ENCODE measurements around the gene KRT75.

DNA sequence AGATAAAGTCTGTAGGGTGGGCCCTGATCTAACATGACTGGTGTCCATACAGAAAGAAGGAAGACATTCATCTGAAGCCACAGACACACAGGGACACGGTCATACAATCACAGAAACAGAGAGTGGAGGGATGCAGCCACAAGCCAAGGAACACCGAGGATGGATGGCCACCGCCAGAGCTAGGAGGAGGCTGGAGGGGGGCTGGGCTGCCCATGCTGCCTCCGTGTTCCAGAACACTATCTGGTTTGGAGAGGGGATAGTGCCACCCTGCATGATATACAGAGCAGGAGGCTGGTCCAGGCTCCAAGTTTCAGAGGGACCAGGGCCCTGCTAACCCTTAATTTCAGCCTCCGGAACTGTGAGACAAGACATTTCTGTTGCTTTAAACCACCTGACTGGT is 8.7 kb downstream of the KRT75 start:
- TF ChIP-seq CTCF (IDR thresholded peaks at IDR 0.05) (no peak), POLR2A (IDR thresholded peaks at IDR 0.05) (no peak)

All from right lobe of liver (tissue), 4 donors.